Breast epithelium (tissue), 4 donors: Measurements from ENCODE around the gene B4GALNT4. TPM values are rescaled to one million over a fixed set of nuclear protein-coding genes. Genes with fewer than 3 reads are reported as not detected.

ENCODE experiments used
- DNase-seq, 2 donors: peaks; one replicate each; pipeline ENCODE4 v3.0.0-alpha.2; 2019; ENCODE audit warnings: low spot score in 2 of 2
- H3K27ac ChIP-seq, 2 donors: fragments of 200-600 bp; sonication (generic) in 1 of 2; one replicate each; pipeline ENCODE4 v1.5.1; 2016 to 2019; ENCODE audit warnings: mild to moderate bottlenecking in 1 of 2
- H3K27me3 ChIP-seq, 2 donors: fragments of 200-600 bp; sonication (generic) in 1 of 2; one replicate each; pipeline versions ENCODE4 v1.5.1 to v1.6.0; 2017 to 2019; ENCODE audit warnings: control low read depth in 1 of 2, mild to moderate bottlenecking in 1 of 2
- H3K36me3 ChIP-seq: fragments of 200-600 bp; one replicate; pipeline ENCODE4 v1.5.1; 2019
- H3K4me1 ChIP-seq, 2 donors: fragments of 200-600 bp; sonication (generic); one replicate each; pipeline ENCODE4 v1.5.1; 2016 to 2019; ENCODE audit warnings: control low read depth in 1 of 2
- H3K4me3 ChIP-seq, 3 donors: fragments of 200-600 bp; sonication (generic); 1 replicate in 2 of 3; 2 replicates in 1 of 3; pipeline ENCODE4 v1.5.1; 2016 to 2019; ENCODE audit warnings: mild to moderate bottlenecking in 3 of 3, moderate library complexity in 2 of 3
- H3K9me3 ChIP-seq, 2 donors: fragments of 200-600 bp; sonication (generic) in 1 of 2; one replicate each; pipeline ENCODE4 v1.5.1; 2016 to 2019; ENCODE audit warnings: control low read depth in 1 of 2
- CTCF ChIP-seq, 3 donors: fragments of 450-650 bp; IDR thresholded peaks; one replicate each; pipeline ENCODE4 v1.5.1; 2016 to 2017; ENCODE audit warnings: antibody characterized with exemption in 3 of 3, mild to moderate bottlenecking in 3 of 3, moderate library complexity in 3 of 3
- POLR2A ChIP-seq: fragments of 450-650 bp; IDR thresholded peaks from one replicate; pipeline ENCODE4 v1.6.1; 2016; ENCODE audit warnings: antibody characterized with exemption, mild to moderate bottlenecking, moderate library complexity
- POLR2AphosphoS5 ChIP-seq, 3 donors: sonication (generic); formaldehyde crosslinking; IDR thresholded peaks; one replicate each; pipeline ENCODE4 v1.6.1; 2017; ENCODE audit warnings: antibody characterized with exemption in 3 of 3
- intact Hi-C: fragments of 100-400 bp; cut with DNase I; formaldehyde crosslinking; loops from one replicate; pipeline ENCODE4 v1.15.1; 2023; ENCODE audit warnings: low total_unique reads
- total RNA-seq, 3 donors: library from RNA; depleted of rRNA; stranded (reverse); fragments of >200 nt; gene quantifications; one replicate each; pipeline ENCODE4 v1.1.0, GENCODE V29; 2016

Gene B4GALNT4
- total RNA-seq, 3 donors from 2014 or later = 0.48 to 11.3 (median 8.2) TPM

DNA sequence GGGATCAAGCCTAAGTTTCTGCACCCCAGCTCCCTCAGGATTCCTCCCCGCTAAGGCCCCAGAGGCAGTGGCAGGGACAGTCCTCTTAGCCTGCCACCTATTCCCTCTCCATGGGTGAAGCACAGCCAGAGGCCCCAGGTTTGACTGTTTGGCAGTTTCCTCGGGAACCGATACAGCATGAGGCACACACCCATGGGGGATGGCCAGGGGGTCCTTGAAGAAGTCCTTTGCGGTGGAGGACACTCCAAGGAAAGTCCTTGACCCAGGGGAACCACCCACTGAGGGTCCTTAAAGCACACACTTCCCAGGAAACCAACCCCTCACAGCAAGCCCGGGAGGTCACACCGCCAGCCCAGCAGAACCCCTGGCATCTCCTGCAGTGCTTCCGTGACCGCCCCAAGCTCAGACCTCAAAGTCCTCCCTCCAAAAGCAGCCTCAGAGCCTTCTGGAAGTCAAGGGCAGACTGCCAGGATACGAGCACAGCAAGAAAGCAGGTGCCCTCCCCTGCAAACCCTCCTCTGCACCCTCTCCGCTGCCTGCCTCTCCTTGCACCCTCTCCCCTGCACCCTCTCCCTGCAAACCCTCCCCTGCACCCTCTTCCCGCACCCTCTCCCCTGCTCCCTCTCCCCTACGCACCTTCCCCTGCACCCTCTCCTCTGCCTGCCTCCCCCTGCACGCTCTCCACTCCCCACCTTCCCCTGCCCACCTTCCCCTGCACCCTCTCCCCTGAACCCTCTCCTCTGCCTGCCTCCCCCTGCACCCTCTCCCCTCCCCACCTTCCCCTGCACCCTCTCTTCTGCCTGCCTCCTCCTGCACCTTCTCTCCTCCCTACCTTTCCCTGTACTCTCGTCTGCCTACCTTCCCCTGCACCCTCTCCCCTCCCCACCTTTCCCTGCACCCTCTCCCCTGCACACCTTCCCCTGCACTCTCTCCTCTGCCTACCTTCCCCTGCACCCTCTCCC lies 44.1 kb downstream of the B4GALNT4 start:
- Histone ChIP-seq H3K9me3 (no peaks in the 10 kb centered on the region), H3K27ac (no peak overlapping the region), H3K36me3 (no peaks in the 10 kb centered on the region), H3K4me1 (peaks cover 0 to 8% of the 10 kb centered on the region in 2 donors), H3K27me3 (no peaks in the 10 kb centered on the region), H3K4me3 (no peak overlapping the region)
- DNase-seq = no peak
- TF ChIP-seq POLR2A = no peak
- no peak for TF ChIP-seq CTCF (IDR thresholded peaks at IDR 0.05)
- no peak for TF ChIP-seq POLR2AphosphoS5 (IDR thresholded peaks at IDR 0.05)
- intact Hi-C loops = loop anchor here (2.0 kb wide), 1 partner anchor 77 kb away; no protein-coding TSS in a partner anchor

- peaks cover 0 to 3% of the 10 kb centered on the region in 2 donors for H3K27me3 ChIP-seq
- intact Hi-C loops = loop anchor here (2.0 kb wide), 1 partner anchor 78 kb away; no protein-coding TSS in a partner anchor
- peaks cover 0 to 8% of the 10 kb centered on the region in 2 donors for H3K4me1 ChIP-seq
- H3K9me3 ChIP-seq = no peaks in the 10 kb centered on the region
- peak overlapping the region in 1 of 2 donors; percentile 52 for H3K27ac ChIP-seq
- peak overlapping the region; percentile 42 to 75 (median 65) for H3K4me3 ChIP-seq
- H3K36me3 ChIP-seq = no peaks in the 10 kb centered on the region
- TF ChIP-seq CTCF (IDR thresholded peaks at IDR 0.05) (no peak), POLR2A (no peak), POLR2AphosphoS5 (IDR thresholded peaks at IDR 0.05) (no peak)
- no peak for DNase-seq
Observed at GRCh38 chr11:414318-414857, 45.1 kb downstream of the B4GALNT4 start.

GRCh38 chr11:415640-416041 lies 46.3 kb downstream of the B4GALNT4 start:
- H3K36me3 ChIP-seq = no peaks in the 10 kb centered on the region
- TF ChIP-seq CTCF (IDR thresholded peaks at IDR 0.05) = no peak
- TF ChIP-seq POLR2AphosphoS5 (IDR thresholded peaks at IDR 0.05) = no peak
- TF ChIP-seq POLR2A = no peak
- intact Hi-C loops = loop anchor here (2.0 to 5.0 kb wide), 2 partner anchors 79 to 1287 kb away; no protein-coding TSS in a partner anchor
- DNase-seq = no peak
- peaks cover 0 to 8% of the 10 kb centered on the region in 2 donors for H3K4me1 ChIP-seq
- H3K27me3 ChIP-seq = peaks cover 0 to 3% of the 10 kb centered on the region in 2 donors
- peak overlapping the region in 1 of 2 donors; percentile 86 for H3K27ac ChIP-seq
- peak overlapping the region; percentile 42 to 75 (median 65) for H3K4me3 ChIP-seq
- H3K9me3 ChIP-seq = no peaks in the 10 kb centered on the region

GRCh38 chr11:416051-416756 lies 46.9 kb downstream of the B4GALNT4 start:
- Histone ChIP-seq H3K4me1 (peaks cover 0 to 8% of the 10 kb centered on the region in 2 donors), H3K9me3 (no peaks in the 10 kb centered on the region), H3K4me3 (peak overlapping the region; percentile 42 to 75 (median 65)), H3K36me3 (no peaks in the 10 kb centered on the region), H3K27me3 (peaks cover 0 to 3% of the 10 kb centered on the region in 2 donors), H3K27ac (peak overlapping the region; percentile 63 to 86)
- TF ChIP-seq CTCF (IDR thresholded peaks at IDR 0.05) = no peak
- no peak for TF ChIP-seq POLR2A
- TF ChIP-seq POLR2AphosphoS5 (IDR thresholded peaks at IDR 0.05) = no peak
- intact Hi-C loops = loop anchor here (5.0 kb wide), 1 partner anchor 1286 kb away; no protein-coding TSS in a partner anchor
- no peak for DNase-seq
